B cell (primary cell): ENCODE results near the gene TTC28.

Experiments
- CTCF ChIP-seq: fragments of 200-600 bp; IDR thresholded peaks from one replicate; pipeline ENCODE4 v1.8.0; 2022; ENCODE audit warnings: antibody characterized with exemption, mild to moderate bottlenecking
- EZH2 ChIP-seq: IDR thresholded peaks from 2 replicates; pipeline ENCODE4 v1.6.1; 2012; ENCODE audit warnings: borderline replicate concordance, low read depth, mild to moderate bottlenecking, moderate library complexity, low read length; ENCODE audit not compliant: insufficient read depth, poor library complexity, severe bottlenecking

GRCh38 chr22:28034145-28034759 is 645.4 kb downstream of the TTC28 start:
- TF ChIP-seq CTCF (no peak), EZH2 (no peak)
